Subcutaneous abdominal adipose tissue (tissue), 5 donors: ENCODE measurements around the gene ZFR2.
"Not testable (repeated sequence)": the region's sequence is repeated elsewhere in the genome, so short reads cannot be mapped to it uniquely, and the experiment has no call there.

ENCODE experiments used
- H3K27ac ChIP-seq: one replicate; pipeline ENCODE4 v1.7.0; 2013; ENCODE audit warnings: low read depth, mild to moderate bottlenecking, inconsistent platforms, low read length, moderate library complexity
- H3K27me3 ChIP-seq, 5 donors: one replicate each; pipeline ENCODE4 v1.7.0; 2013; ENCODE audit warnings: low read length in 5 of 5, inconsistent platforms in 1 of 5; ENCODE audit not compliant: control insufficient read depth in 5 of 5, insufficient read depth in 4 of 5
- H3K36me3 ChIP-seq, 5 donors: one replicate each; pipeline ENCODE4 v1.7.0; 2013; ENCODE audit warnings: low read length in 5 of 5; ENCODE audit not compliant: control insufficient read depth in 5 of 5, insufficient read depth in 5 of 5
- H3K4me1 ChIP-seq, 5 donors: one replicate each; pipeline ENCODE4 v1.7.0; 2013; ENCODE audit warnings: low read length in 5 of 5, mild to moderate bottlenecking in 3 of 5, moderate library complexity in 1 of 5; ENCODE audit not compliant: control insufficient read depth in 5 of 5, insufficient read depth in 5 of 5
- H3K4me3 ChIP-seq, 5 donors: one replicate each; pipeline ENCODE4 v1.7.0; 2013; ENCODE audit warnings: low read length in 5 of 5, low read depth in 1 of 5
- H3K9ac ChIP-seq, 5 donors: one replicate each; pipeline ENCODE4 v1.7.0; 2013; ENCODE audit warnings: low read length in 5 of 5, mild to moderate bottlenecking in 4 of 5, moderate library complexity in 3 of 5
- H3K9me3 ChIP-seq, 5 donors: one replicate each; pipeline ENCODE4 v1.7.0; 2013; ENCODE audit warnings: low read length in 5 of 5; ENCODE audit not compliant: control insufficient read depth in 5 of 5
- donor health status: healthy.
- donor health status: healthy.
- donor health status: healthy.
- donor health status: healthy.
- donor health status: healthy.

Gene ZFR2

DNA sequence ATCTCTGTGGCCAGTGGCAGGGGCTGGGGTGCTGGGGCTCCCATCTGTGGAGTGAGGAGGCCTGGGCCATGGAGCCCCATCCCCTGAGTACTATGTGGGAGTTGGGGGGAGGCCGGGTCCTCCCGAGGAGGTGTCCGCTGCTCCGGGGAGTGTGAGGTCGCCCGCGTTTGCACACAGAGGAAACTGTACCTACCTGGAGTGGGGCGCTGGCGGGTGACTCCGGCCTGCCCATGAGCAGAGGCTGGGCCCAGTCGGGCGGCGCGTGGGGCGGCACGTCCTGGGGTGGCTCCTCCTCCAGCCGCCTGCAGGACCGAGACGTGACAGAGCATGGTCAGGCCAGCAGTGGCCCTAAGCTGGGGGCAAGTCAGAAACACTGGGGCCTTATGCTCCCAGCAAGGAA, 48.8 kb downstream of the ZFR2 start:
- Histone ChIP-seq H3K4me1 (peaks cover 0 to 14% (median 7%) of the 10 kb centered on the region in 5 donors), H3K27ac (no peak overlapping the region), H3K27me3 (peaks cover 0 to 13% (median 6%) of the 10 kb centered on the region in 5 donors), H3K4me3 (no peak overlapping the region), H3K36me3 (no peaks in the 10 kb centered on the region), H3K9me3 (no peaks in the 10 kb centered on the region), H3K9ac (no peak overlapping the region)

GRCh38 chr19:3818918-3819317, 49.9 kb downstream of the ZFR2 start:
- peaks cover 0 to 14% (median 7%) of the 10 kb centered on the region in 5 donors for H3K4me1 ChIP-seq
- no peak overlapping the region for H3K27ac ChIP-seq
- peaks cover 0 to 13% (median 5%) of the 10 kb centered on the region in 5 donors for H3K27me3 ChIP-seq

GRCh38 chr19:3818466-3818865, 50.4 kb downstream of the ZFR2 start:
- Histone ChIP-seq H3K4me1 (peaks cover 0 to 17% (median 11%) of the 10 kb centered on the region in 5 donors), H3K9me3 (no peaks in the 10 kb centered on the region), H3K4me3 (no peak overlapping the region), H3K27ac (no peak overlapping the region), H3K36me3 (no peaks in the 10 kb centered on the region), H3K9ac (peak overlapping the region in 1 of 5 donors; percentile 53), H3K27me3 (peaks cover under 1 to 13% (median 4%) of the 10 kb centered on the region in 5 donors)

More at GRCh38 chr19:3818918-3819317, 49.9 kb downstream of the ZFR2 start:
- Histone ChIP-seq H3K9ac (peak overlapping the region in 1 of 5 donors; percentile 53), H3K9me3 (no peaks in the 10 kb centered on the region), H3K4me3 (no peak overlapping the region), H3K36me3 (no peaks in the 10 kb centered on the region)

- Histone ChIP-seq H3K4me3 (no peak overlapping the region), H3K27me3 (peaks cover 0 to 7% (median 5%) of the 10 kb centered on the region in 5 donors), H3K9me3 (no peaks in the 10 kb centered on the region), H3K27ac (no peak overlapping the region), H3K36me3 (no peaks in the 10 kb centered on the region), H3K4me1 (peaks cover 0 to 24% (median 17%) of the 10 kb centered on the region in 5 donors), H3K9ac (no peak overlapping the region)
Observed at GRCh38 chr19:3817761-3818160, 51.1 kb downstream of the ZFR2 start.

DNA sequence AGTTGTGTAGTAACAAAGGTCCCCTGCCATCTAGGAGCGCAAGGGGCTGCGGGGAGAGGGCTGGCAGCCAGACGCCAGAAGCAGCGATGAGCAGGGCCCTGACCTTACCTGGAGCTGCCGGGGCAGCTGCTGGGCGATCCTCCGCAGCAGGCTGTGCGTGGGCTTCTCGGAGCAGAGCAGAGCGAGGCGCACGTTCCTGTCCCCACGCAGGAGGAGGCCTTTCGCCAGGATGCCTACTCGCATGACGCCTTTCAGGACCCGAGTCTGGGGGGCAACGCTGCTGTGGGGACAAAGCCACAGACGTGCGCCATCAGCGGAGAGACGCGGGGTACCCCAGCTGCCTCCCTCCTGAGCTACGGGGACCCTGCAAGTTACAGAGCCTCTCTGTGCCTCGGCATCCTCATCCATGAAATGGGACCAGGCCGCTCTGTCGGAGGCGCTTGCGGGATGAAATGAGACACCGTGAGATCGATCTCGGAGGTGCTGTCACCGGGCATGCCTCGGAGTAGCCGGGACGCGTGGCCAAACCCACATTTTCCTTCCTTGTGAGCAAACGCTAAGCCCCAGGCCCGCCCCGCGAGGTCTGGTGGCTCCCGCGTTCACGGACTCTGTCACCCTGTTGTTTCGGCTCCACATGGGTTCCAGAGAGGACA, 52.1 kb downstream of the ZFR2 start:
- no peaks in the 10 kb centered on the region for H3K9me3 ChIP-seq

GRCh38 chr19:3816148-3816547, 52.7 kb downstream of the ZFR2 start:
- not testable (repeated sequence) for H3K4me3 ChIP-seq, H3K36me3 ChIP-seq, H3K27me3 ChIP-seq, H3K27ac ChIP-seq, H3K9ac ChIP-seq, H3K9me3 ChIP-seq
- peaks cover 0 to 34% (median 14%) of the 10 kb centered on the region in 5 donors for H3K4me1 ChIP-seq

More for the DNA sequence above, 52.1 kb downstream of the ZFR2 start:
- H3K36me3 ChIP-seq, result no peaks in the 10 kb centered on the region
- H3K4me1 ChIP-seq, result peaks cover 0 to 34% (median 14%) of the 10 kb centered on the region in 5 donors
- no peak overlapping the region for H3K9ac ChIP-seq
- H3K4me3 ChIP-seq, result no peak overlapping the region
- peaks cover 0 to 5% (median 4%) of the 10 kb centered on the region in 5 donors for H3K27me3 ChIP-seq
- H3K27ac ChIP-seq, result no peak overlapping the region

DNA sequence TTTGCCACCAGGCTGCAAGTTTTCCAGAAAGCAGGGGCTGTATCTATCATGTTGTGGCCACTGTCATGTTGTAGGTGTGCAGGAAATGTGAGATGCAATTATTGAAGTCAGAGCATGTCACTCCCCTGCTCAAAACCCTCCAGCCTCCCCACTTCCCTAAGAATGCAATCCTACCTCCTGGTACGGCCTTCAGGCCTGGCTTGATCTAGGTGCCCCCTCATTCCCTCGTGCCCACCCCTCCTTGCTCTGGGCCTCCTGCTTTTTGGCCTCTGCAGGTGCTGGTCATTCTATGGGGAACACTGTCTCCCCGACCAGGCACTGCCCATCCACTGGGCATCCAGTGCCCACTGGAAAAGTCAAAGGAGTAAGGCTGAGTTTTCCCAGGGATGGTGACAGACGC, 54.2 kb downstream of the ZFR2 start:
- peaks cover 4 to 9% (median 6%) of the 10 kb centered on the region in 5 donors for H3K27me3 ChIP-seq
- no peaks in the 10 kb centered on the region for H3K9me3 ChIP-seq
- H3K27ac ChIP-seq, result no peak overlapping the region
- H3K9ac ChIP-seq, result no peak overlapping the region
- H3K4me3 ChIP-seq, result no peak overlapping the region
- no peaks in the 10 kb centered on the region for H3K36me3 ChIP-seq
- H3K4me1 ChIP-seq, result peaks cover 0 to 39% (median 14%) of the 10 kb centered on the region in 5 donors

- Histone ChIP-seq H3K27me3 (peaks cover 4 to 9% (median 7%) of the 10 kb centered on the region in 5 donors), H3K36me3 (no peaks in the 10 kb centered on the region), H3K9ac (peak overlapping the region in 1 of 5 donors; percentile 25), H3K27ac (no peak overlapping the region), H3K4me1 (peaks cover 0 to 34% (median 12%) of the 10 kb centered on the region in 5 donors), H3K4me3 (no peak overlapping the region), H3K9me3 (no peaks in the 10 kb centered on the region)
Observed at GRCh38 chr19:3813473-3814392, 55.1 kb downstream of the ZFR2 start.

GRCh38 chr19:3810708-3811355, 58.0 kb downstream of the ZFR2 start:
- Histone ChIP-seq H3K36me3 (no peaks in the 10 kb centered on the region), H3K27me3 (peaks cover 0 to 13% (median 6%) of the 10 kb centered on the region in 5 donors), H3K27ac (no peak overlapping the region), H3K9ac (no peak overlapping the region), H3K4me1 (peaks cover 0 to 25% (median 9%) of the 10 kb centered on the region in 5 donors), H3K4me3 (no peak overlapping the region), H3K9me3 (peaks cover 0 to 9% (median 0%) of the 10 kb centered on the region in 5 donors)
